Neural cell (in vitro differentiated cells): ENCODE data around the gene RUFY3. TPM values are rescaled to one million over a fixed set of nuclear protein-coding genes. Genes with fewer than 3 reads are reported as not detected.

Source experiments
- H2AFZ ChIP-seq: fragments of 200-600, 300-800 bp; sonication (generic), shearing (Covaris generic); 2 replicates; pipeline ENCODE4 v1.6.0; 2014; ENCODE audit warnings: low read depth, mild to moderate bottlenecking, antibody characterized with exemption, low read length, moderate library complexity
- H3F3A ChIP-seq: fragments of 200-600 bp; shearing (Covaris generic); 2 replicates; pipeline ENCODE4 v1.6.1; 2016; ENCODE audit warnings: mild to moderate bottlenecking, moderate library complexity, mixed read lengths, antibody characterized with exemption, low read length; ENCODE audit not compliant: insufficient read depth, poor library complexity, severe bottlenecking
- H3K27ac ChIP-seq: fragments of 200-600, 300-800 bp; sonication (generic), shearing (Covaris generic); 2 replicates; pipeline ENCODE4 v1.5.1; 2014; ENCODE audit warnings: mild to moderate bottlenecking, low read length, moderate library complexity
- H3K27me3 ChIP-seq: fragments of 300-800, 200-600 bp; sonication (generic), shearing (Covaris generic); 2 replicates; pipeline ENCODE4 v1.6.0; 2014; ENCODE audit warnings: mild to moderate bottlenecking, low read depth, low read length, moderate library complexity; ENCODE audit not compliant: insufficient read depth
- H3K36me3 ChIP-seq: fragments of 300-800, 200-600 bp; sonication (generic), shearing (Covaris generic); 2 replicates; pipeline ENCODE4 v1.5.1; 2014; ENCODE audit warnings: mild to moderate bottlenecking, antibody characterized with exemption, low read length, moderate library complexity; ENCODE audit not compliant: insufficient read depth
- H3K4me2 ChIP-seq: fragments of 300-800, 200-600 bp; sonication (generic), shearing (Covaris generic); 2 replicates; pipeline ENCODE4 v1.6.0; 2014; ENCODE audit warnings: mild to moderate bottlenecking, low read length
- H3K4me3 ChIP-seq: fragments of 300-800, 200-600 bp; sonication (generic), shearing (Covaris generic); 2 replicates; pipeline ENCODE4 v1.5.1; 2014; ENCODE audit warnings: mild to moderate bottlenecking, low read length, moderate library complexity
- H3K79me2 ChIP-seq: fragments of 200-600 bp; shearing (Covaris generic); replicated peaks from 2 replicates; pipeline ENCODE4 v1.6.0; 2014; ENCODE audit warnings: mild to moderate bottlenecking, low read length, moderate library complexity; ENCODE audit not compliant: insufficient read depth
- H3K9ac ChIP-seq: fragments of 300-800, 200-600 bp; sonication (generic), shearing (Covaris generic); 2 replicates; pipeline ENCODE4 v1.6.1; 2016; ENCODE audit warnings: mild to moderate bottlenecking, low read length, mixed read lengths
- H3K9me2 ChIP-seq: fragments of 200-600 bp; shearing (Covaris generic); 2 replicates; pipeline ENCODE4 v1.6.1; 2016; ENCODE audit warnings: mild to moderate bottlenecking, low read length, mixed read lengths; ENCODE audit not compliant: insufficient read depth
- H3K9me3 ChIP-seq: fragments of 200-600, 300-800 bp; sonication (generic), shearing (Covaris generic); 2 replicates; pipeline ENCODE4 v1.6.1; 2016; ENCODE audit warnings: mild to moderate bottlenecking, mixed run types, low read length, moderate library complexity, mixed read lengths
- H4K20me1 ChIP-seq: fragments of 200-600 bp; shearing (Covaris generic); 2 replicates; pipeline ENCODE4 v1.6.1; 2016; ENCODE audit warnings: mild to moderate bottlenecking, mixed run types; ENCODE audit not compliant: insufficient read depth
- EP300 ChIP-seq: fragments of 450-650 bp; conservative IDR thresholded peaks from 2 replicates; pipeline ENCODE4 v1.6.1; 2014; ENCODE audit warnings: antibody characterized with exemption, mild to moderate bottlenecking, moderate library complexity; ENCODE audit not compliant: poor library complexity, severe bottlenecking
- EZH2 ChIP-seq: fragments of 200-600, 300-800 bp; shearing (Covaris generic), sonication (generic); IDR thresholded peaks from 2 replicates; pipeline ENCODE4 v1.6.1; 2014; ENCODE audit warnings: antibody characterized with exemption, low read length, borderline replicate concordance, mild to moderate bottlenecking; ENCODE audit not compliant: insufficient read depth, poor library complexity, severe bottlenecking
- MXI1 ChIP-seq: fragments of 450-650 bp; conservative IDR thresholded peaks from 2 replicates; pipeline ENCODE4 v1.6.1; 2014; ENCODE audit warnings: antibody characterized with exemption, mild to moderate bottlenecking; ENCODE audit not compliant: poor library complexity, severe bottlenecking
- RAD21 ChIP-seq: fragments of 450-650 bp; conservative IDR thresholded peaks from 2 replicates; pipeline ENCODE4 v1.6.1; 2014; ENCODE audit warnings: antibody characterized with exemption, mild to moderate bottlenecking, moderate library complexity
- SMC3 ChIP-seq: fragments of 450-650 bp; conservative IDR thresholded peaks from 2 replicates; pipeline ENCODE4 v1.6.1; 2014; ENCODE audit warnings: antibody characterized with exemption, mild to moderate bottlenecking, moderate library complexity; ENCODE audit not compliant: poor library complexity
- TAF1 ChIP-seq: IDR thresholded peaks from 2 replicates; pipeline ENCODE4 v1.6.1; 2012; ENCODE audit warnings: low read depth
- polyA plus RNA-seq: library from polyadenylated mRNA; depleted of rRNA; stranded (reverse); fragments of >200 nt; gene quantifications from 2 replicates; pipeline ENCODE4 v1.2.3, GENCODE V29; 2014
- TF ChIP-seq, protein P1 (sequence below): fragments of 450-650 bp; IDR thresholded peaks from 2 replicates; pipeline ENCODE4 v1.5.1; 2014; ENCODE audit warnings: antibody characterized with exemption, mild to moderate bottlenecking, moderate library complexity; ENCODE audit not compliant: poor library complexity, severe bottlenecking
- TF ChIP-seq, protein P2 (sequence below): IDR thresholded peaks from 2 replicates; pipeline ENCODE4 v1.6.1; 2012; ENCODE audit warnings: borderline replicate concordance

The RUFY3 gene
- polyA plus RNA-seq, 1 donor from 2014 or later: 414 TPM

DNA sequence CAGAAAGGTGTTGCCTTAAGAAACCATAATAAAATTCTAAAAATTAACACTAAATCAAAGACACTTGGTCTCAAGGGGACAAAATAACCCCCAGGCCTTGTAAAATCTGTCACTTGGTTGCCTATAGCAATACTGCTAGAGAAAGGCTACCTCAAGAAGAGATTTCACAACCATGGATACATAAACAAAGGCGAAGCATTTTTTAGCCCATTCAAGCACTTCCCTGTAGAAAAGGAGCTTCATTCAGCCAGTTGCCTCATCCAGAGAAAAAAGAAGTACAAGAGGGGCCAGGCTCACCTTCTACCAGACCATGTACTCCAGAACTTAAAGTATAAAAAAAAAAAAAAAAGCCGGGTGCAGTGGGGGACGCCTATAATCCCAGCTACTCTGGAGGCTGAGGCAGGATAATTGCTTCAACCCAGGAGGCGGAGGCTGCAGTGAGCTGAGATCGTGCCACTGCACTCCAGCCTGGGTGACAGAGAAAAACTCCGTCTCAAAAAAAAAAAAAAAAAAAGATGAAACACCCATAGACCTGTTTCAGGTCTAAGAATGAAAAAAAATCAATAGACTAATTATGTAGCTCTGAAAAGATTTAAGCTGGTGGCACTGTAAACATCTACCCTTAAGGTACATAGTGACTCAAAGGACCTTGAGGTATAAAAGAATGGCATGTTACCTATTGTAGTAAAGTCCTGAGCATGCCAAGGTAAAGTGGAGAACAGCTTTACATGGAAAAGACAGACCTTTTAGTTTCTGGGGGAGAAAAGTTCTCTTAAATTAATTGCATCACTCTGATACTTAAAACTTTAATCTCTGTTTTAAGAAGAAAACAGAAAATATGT is 18.0 kb downstream of the RUFY3 start:
- Histone ChIP-seq H3K27me3 (no peaks in the 10 kb centered on the region), H3K79me2 (peaks cover 67% of the 10 kb centered on the region), H3K36me3 (no peaks in the 10 kb centered on the region), H3F3A (peaks cover 1% of the 10 kb centered on the region), H3K27ac (no peak overlapping the region), H3K9me3 (no peaks in the 10 kb centered on the region), H3K4me2 (no peak overlapping the region), H3K9ac (no peak overlapping the region), H3K4me3 (no peak overlapping the region), H4K20me1 (peaks cover 12% of the 10 kb centered on the region), H2AFZ (no peak overlapping the region), H3K9me2 (no peaks in the 10 kb centered on the region)
- TF ChIP-seq SMC3: no peak
- TF ChIP-seq EZH2: no peak
- no peak for TF ChIP-seq MXI1

- no peak overlapping the region for H3K27ac ChIP-seq
- H3K4me3 ChIP-seq: no peak overlapping the region
- H3K4me2 ChIP-seq: no peak overlapping the region
- H3K9me2 ChIP-seq: no peaks in the 10 kb centered on the region
- TF ChIP-seq, protein P1, sequence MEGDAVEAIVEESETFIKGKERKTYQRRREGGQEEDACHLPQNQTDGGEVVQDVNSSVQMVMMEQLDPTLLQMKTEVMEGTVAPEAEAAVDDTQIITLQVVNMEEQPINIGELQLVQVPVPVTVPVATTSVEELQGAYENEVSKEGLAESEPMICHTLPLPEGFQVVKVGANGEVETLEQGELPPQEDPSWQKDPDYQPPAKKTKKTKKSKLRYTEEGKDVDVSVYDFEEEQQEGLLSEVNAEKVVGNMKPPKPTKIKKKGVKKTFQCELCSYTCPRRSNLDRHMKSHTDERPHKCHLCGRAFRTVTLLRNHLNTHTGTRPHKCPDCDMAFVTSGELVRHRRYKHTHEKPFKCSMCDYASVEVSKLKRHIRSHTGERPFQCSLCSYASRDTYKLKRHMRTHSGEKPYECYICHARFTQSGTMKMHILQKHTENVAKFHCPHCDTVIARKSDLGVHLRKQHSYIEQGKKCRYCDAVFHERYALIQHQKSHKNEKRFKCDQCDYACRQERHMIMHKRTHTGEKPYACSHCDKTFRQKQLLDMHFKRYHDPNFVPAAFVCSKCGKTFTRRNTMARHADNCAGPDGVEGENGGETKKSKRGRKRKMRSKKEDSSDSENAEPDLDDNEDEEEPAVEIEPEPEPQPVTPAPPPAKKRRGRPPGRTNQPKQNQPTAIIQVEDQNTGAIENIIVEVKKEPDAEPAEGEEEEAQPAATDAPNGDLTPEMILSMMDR: no peak
- TF ChIP-seq, protein P2, sequence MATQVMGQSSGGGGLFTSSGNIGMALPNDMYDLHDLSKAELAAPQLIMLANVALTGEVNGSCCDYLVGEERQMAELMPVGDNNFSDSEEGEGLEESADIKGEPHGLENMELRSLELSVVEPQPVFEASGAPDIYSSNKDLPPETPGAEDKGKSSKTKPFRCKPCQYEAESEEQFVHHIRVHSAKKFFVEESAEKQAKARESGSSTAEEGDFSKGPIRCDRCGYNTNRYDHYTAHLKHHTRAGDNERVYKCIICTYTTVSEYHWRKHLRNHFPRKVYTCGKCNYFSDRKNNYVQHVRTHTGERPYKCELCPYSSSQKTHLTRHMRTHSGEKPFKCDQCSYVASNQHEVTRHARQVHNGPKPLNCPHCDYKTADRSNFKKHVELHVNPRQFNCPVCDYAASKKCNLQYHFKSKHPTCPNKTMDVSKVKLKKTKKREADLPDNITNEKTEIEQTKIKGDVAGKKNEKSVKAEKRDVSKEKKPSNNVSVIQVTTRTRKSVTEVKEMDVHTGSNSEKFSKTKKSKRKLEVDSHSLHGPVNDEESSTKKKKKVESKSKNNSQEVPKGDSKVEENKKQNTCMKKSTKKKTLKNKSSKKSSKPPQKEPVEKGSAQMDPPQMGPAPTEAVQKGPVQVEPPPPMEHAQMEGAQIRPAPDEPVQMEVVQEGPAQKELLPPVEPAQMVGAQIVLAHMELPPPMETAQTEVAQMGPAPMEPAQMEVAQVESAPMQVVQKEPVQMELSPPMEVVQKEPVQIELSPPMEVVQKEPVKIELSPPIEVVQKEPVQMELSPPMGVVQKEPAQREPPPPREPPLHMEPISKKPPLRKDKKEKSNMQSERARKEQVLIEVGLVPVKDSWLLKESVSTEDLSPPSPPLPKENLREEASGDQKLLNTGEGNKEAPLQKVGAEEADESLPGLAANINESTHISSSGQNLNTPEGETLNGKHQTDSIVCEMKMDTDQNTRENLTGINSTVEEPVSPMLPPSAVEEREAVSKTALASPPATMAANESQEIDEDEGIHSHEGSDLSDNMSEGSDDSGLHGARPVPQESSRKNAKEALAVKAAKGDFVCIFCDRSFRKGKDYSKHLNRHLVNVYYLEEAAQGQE: no peak
- TF ChIP-seq MXI1 (no peak), SMC3 (no peak)
- no peaks in the 10 kb centered on the region for H3F3A ChIP-seq
- H3K27me3 ChIP-seq: no peaks in the 10 kb centered on the region
- peaks cover 6% of the 10 kb centered on the region for H3K36me3 ChIP-seq
- no peaks in the 10 kb centered on the region for H3K9me3 ChIP-seq
- H3K9ac ChIP-seq: no peak overlapping the region
- H3K79me2 ChIP-seq: peaks cover 60% of the 10 kb centered on the region
- no peak overlapping the region for H2AFZ ChIP-seq
- H4K20me1 ChIP-seq: peaks cover 10% of the 10 kb centered on the region
Observed at GRCh38 chr4:70741867-70742658, 20.3 kb downstream of the RUFY3 start.

GRCh38 chr4:70743731-70744130 is 22.0 kb downstream of the RUFY3 start:
- no peak overlapping the region for H3K27ac ChIP-seq
- peaks cover 56% of the 10 kb centered on the region for H3K79me2 ChIP-seq
- H3K27me3 ChIP-seq: no peaks in the 10 kb centered on the region
- no peak overlapping the region for H2AFZ ChIP-seq
- H3K9me3 ChIP-seq: no peaks in the 10 kb centered on the region
- H3K4me3 ChIP-seq: no peak overlapping the region
- H4K20me1 ChIP-seq: peaks cover 10% of the 10 kb centered on the region
- H3K9me2 ChIP-seq: no peaks in the 10 kb centered on the region
- H3F3A ChIP-seq: no peaks in the 10 kb centered on the region
- H3K4me2 ChIP-seq: no peak overlapping the region
- no peak overlapping the region for H3K9ac ChIP-seq
- H3K36me3 ChIP-seq: peaks cover 10% of the 10 kb centered on the region
- TF ChIP-seq, protein P2: no peak
- TF ChIP-seq RAD21: no peak
- TF ChIP-seq, protein P1: no peak
- TF ChIP-seq TAF1: no peak
- no peak for TF ChIP-seq SMC3
- no peak for TF ChIP-seq MXI1
- TF ChIP-seq EP300: no peak
